Skin of body (tissue), 2 donors: Measurements from ENCODE around the gene CD7. TPM values are rescaled to one million over a fixed set of nuclear protein-coding genes. Genes with fewer than 3 reads are reported as not detected.

Experiments
- DNase-seq: peaks from one replicate; lab custom pipeline; 2025; lab: John Stamatoyannopoulos, UW
- total RNA-seq: library from RNA; depleted of rRNA; stranded (reverse); fragments of >200 nt; gene quantifications from one replicate; pipeline ENCODE4 v1.2.3, GENCODE V29; 2014

CD7 gene
- total RNA-seq, 1 donor from 2014 or later = 0.30 TPM

DNA sequence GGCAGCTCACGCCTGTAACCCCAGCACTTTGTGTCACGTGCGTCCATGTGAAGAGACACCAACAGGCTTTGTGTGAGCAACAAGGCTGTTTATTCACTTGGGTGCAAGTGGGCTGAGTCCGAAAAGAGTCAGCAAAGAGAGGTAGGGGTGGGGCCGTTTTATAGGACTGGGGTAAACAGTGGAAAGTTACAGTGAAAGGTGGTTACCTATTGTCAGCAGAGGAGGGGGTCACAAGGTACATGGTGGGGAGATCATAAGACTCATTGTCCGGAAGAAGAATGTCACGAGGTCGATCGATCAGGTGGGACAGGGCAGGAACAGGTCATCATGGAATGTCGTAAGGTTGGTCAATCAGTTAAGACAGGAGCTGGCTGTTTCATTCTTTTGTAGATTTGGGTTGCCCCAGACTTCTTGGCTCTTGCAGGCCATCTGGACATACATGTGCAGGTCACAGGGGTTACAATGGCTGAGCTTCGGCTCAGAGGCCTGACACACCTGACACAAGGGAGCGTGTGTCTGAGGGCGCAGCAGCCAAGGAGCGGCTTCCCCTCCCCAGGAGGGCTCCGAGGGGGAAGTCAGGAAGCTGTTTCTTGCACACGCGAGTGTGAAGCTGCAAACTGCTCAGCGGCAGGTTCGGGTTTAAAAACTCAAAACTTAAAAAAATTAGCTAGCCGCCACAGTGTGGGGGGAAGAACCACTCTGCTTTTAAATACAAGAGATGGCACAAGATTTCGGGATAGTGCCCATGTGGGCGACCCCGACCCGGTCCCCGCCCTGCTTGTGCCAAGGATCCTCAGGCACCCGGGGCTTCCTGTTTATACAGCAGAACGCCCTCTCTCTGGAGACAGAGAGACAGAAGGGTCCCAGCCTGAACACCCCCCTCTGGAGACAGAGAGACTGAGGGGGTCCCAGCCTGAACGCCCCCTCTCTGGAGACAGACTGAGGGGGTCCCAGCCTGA, 29.2 kb upstream of the CD7 start:
- no peak for DNase-seq

DNA sequence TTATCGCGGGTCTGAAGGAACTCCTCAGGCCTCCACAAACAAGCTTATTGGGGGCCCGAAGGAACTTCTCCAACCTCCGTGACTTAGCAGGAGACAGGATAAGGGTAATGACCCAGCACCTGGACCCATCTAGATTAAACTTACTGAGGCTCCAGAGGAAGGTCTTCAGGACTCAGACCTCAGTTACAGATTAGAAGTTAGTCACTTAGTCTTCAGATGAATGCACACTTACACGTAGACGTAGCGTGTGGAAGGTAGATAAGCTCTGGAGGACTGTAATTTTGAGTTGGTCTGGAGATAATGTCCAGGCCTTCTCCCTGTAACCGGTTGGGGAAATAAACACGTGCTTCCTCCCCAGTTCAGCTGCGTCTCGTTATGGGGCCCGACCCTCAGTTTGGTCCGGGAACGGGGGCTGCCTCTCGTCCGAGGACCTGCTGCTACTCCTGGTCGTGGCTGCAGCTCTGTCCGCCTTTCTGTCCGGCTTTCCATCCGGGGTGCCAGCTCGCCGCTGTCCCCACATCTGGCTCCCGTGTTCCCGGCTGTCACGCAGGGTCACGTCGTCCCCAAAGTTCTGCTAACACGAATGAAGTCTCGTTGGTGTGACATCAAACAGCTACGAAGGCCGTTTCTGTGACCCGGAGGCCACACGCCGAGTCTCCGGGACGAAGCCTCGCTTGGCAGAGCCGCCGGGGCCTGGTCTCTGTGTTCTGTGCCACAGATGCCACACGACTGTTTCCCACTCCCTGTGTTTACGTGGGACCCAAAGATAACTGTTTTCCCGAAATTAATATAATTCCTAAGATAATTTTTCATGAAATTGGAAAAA, 28.0 kb upstream of the CD7 start:
- DNase-seq = no peak

GRCh38 chr17:82344175-82344907, 26.9 kb upstream of the CD7 start:
- no peak for DNase-seq

DNA sequence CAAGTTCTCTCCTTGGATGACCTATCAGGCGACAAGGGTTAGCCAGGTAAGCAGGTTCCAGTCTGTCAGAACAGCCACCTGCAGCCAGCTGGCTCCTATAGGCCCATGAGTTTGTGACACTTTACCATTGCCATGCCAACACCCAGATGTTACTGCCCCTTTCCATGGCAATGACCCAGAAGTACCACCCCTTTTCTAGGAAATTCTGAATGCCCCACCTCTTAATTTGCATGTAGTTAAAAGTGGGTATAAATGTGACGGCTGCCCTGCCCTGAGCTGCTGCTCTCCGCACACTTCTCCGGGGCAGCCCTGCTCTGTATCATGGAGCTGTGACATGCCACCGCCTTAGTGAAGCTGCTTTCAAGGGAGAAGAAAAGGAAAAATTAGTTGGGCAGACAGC, 26.2 kb upstream of the CD7 start:
- DNase-seq = no peak

GRCh38 chr17:82342361-82343079, 25.1 kb upstream of the CD7 start:
- no peak for DNase-seq

DNA sequence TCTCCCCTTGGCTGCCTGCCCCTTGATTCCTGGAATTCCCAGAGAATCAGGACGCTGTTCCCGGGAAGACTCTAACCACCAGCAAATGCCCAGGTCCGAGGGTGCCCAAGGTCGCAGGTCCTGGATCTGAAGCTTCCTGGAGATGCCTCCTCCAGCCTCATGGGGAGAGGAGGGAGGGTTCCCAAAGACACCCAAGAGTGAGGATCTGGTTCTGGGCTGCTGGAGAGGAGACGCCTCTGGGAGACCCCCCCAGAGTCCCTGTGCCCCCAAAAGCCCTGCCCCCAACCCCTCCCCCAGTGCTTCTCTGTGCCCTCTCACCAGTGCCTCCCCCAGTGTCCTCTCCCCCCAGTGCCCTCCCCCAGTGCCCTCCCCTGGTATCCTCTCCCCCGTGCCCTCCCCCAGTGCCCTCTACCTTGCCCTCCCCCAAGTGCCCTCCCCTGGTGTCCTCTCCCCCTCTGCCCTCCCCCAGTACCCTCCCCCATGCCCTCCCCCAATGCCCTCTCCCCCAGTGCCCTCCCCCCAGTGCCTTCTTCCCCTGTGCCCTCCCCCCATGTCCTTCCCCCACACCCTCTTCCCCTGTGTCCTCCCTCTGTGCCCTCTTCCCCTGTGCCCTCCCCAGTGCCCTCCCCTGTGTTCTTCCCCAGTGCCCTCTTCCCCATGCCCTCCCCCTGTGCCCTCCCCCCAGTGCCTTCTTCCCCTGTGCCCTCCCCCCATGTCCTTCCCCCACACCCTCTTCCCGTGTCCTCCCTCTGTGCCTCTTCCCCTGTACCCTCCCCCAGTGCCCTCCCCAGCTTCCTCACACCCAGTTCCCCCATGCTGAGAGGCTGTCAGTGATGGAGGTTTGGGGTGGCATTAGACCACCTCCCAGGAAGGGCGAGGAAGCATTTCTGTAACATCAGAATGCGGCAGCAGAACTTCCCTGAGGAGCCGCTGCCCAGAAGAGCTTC, 22.5 kb upstream of the CD7 start:
- DNase-seq = no peak

- peak; percentile 42 for DNase-seq
Observed at GRCh38 chr17:82338858-82339633, 21.6 kb upstream of the CD7 start.

- no peak for DNase-seq
Observed at GRCh38 chr17:82334622-82335394, 17.4 kb upstream of the CD7 start.

DNA sequence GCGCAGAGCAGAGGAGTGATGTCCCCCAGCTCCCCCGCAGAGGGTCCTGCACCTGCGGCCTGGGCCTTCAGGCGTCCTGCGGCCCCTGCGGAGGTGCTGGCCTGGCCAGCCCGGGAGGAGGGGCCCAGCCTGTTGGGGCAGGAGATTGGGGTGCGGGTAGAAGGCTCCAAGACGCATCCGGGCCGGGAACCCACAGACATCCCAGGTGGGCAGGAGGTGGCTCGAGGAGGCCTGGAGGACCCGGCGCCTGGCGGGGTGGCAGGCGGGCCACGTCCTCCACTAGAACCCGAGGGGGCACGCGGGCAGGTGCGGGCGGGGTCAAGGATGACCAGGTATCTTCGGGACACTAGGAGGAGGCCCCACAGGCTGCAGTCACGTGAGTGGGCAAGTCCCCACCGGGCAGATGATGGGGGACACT, 16.8 kb upstream of the CD7 start:
- DNase-seq = no peak

GRCh38 chr17:82333279-82334171, 16.1 kb upstream of the CD7 start, which contains the start of gene SECTM1:
Gene SECTM1 (minus strand): TSS chr17:82333766. CDS start chr17:82327240, 6,526 bp downstream.
- DNase-seq = peak; percentile 57

- no peak for DNase-seq
Observed at GRCh38 chr17:82332669-82333278, 15.4 kb upstream of the CD7 start.

- no peak for DNase-seq
Observed at GRCh38 chr17:82331345-82331939, 14.0 kb upstream of the CD7 start.

- DNase-seq = peak; percentile 33
Observed at GRCh38 chr17:82330322-82331239, 13.2 kb upstream of the CD7 start.

GRCh38 chr17:82329683-82330321, 12.4 kb upstream of the CD7 start:
- no peak for DNase-seq
